Endodermal cell (in vitro differentiated cells): ENCODE results near the gene PPP1R14D. TPM values are rescaled to one million over a fixed set of nuclear protein-coding genes. Genes with fewer than 3 reads are reported as not detected.

Experiments
- DNase-seq: peaks from one replicate; pipeline ENCODE4 v3.0.0-alpha.2; 2017
- H3K27ac ChIP-seq: 2 replicates; pipeline ENCODE4 v1.5.1; 2013; ENCODE audit warnings: mild to moderate bottlenecking, low read depth, low read length, moderate library complexity
- H3K27me3 ChIP-seq: 2 replicates; pipeline ENCODE4 v1.6.1; 2013; ENCODE audit warnings: mild to moderate bottlenecking, low read length, moderate library complexity; ENCODE audit not compliant: insufficient read depth, control insufficient read depth, poor library complexity, severe bottlenecking
- H3K36me3 ChIP-seq: 2 replicates; pipeline ENCODE4 v1.7.0; 2013; ENCODE audit warnings: mild to moderate bottlenecking, low read length, moderate library complexity; ENCODE audit not compliant: control insufficient read depth, insufficient read depth
- H3K4me1 ChIP-seq: one replicate; pipeline ENCODE4 v1.7.0; 2013; ENCODE audit warnings: low read length; ENCODE audit not compliant: control insufficient read depth, insufficient read depth
- H3K4me3 ChIP-seq: 2 replicates; pipeline ENCODE4 v1.5.1; 2013; ENCODE audit warnings: mild to moderate bottlenecking, low read length, moderate library complexity
- H3K9ac ChIP-seq: 2 replicates; pipeline ENCODE4 v1.6.1; 2013; ENCODE audit warnings: mild to moderate bottlenecking, low read length, moderate library complexity; ENCODE audit not compliant: poor library complexity, severe bottlenecking; ENCODE audit errors: extremely low read depth
- H3K9me3 ChIP-seq: 2 replicates; pipeline ENCODE4 v1.6.1; 2013; ENCODE audit warnings: mild to moderate bottlenecking, low read length, moderate library complexity; ENCODE audit not compliant: control insufficient read depth
- H3K27ac Mint-ChIP-seq: 2 replicates; pipeline ENCODE4 v1.8.0; 2020; ENCODE audit warnings: mixed read lengths
- H3K27me3 Mint-ChIP-seq: 2 replicates; pipeline ENCODE4 v1.8.0; 2021; ENCODE audit warnings: mild to moderate bottlenecking, mixed read lengths; ENCODE audit not compliant: insufficient read depth
- H3K36me3 Mint-ChIP-seq: 2 replicates; pipeline ENCODE4 v1.8.0; 2020; ENCODE audit warnings: low read depth, mixed read lengths
- H3K4me1 Mint-ChIP-seq: 2 replicates; pipeline ENCODE4 v1.8.0; 2020; ENCODE audit warnings: mixed read lengths
- H3K4me3 Mint-ChIP-seq: 2 replicates; pipeline ENCODE4 v1.8.0; 2020; ENCODE audit warnings: mild to moderate bottlenecking, moderate library complexity, mixed read lengths
- H3K9me3 Mint-ChIP-seq: 2 replicates; pipeline ENCODE4 v1.8.0; 2020; ENCODE audit warnings: mild to moderate bottlenecking, mixed read lengths
- CTCF ChIP-seq: fragments of 200-600 bp; sonication (generic); conservative IDR thresholded peaks from 2 replicates; pipeline ENCODE4 v1.5.0; 2021; ENCODE audit warnings: antibody characterized with exemption, mild to moderate bottlenecking
- WGBS, 2 experiments: methylation state at CpG; one replicate each; pipeline versions ENCODE4 v1.1.5 to v1.1.7; 2013; ENCODE audit warnings: missing lambda C conversion rate in 2 of 2, mixed read lengths in 1 of 2; ENCODE audit not compliant: insufficient coverage in 1 of 2, insufficient read length in 1 of 2; 5-methylcytosine and 5-hydroxymethylcytosine counted together
- total RNA-seq, 2 donors: library from RNA; stranded (reverse); fragmentation: NEBNext Ultra II Directional in 1 of 2; extraction: Animal tissue kit (Norgen Biotek cat#: 25700) in 1 of 2; gene quantifications; 2 replicates in 1 of 2; 3 replicates in 1 of 2; pipeline ENCODE4 v1.2.1, GENCODE V29; 2021

Gene PPP1R14D
- total RNA-seq, 2 donors from 2014 or later = not detected

- Histone ChIP-seq H3K9ac (no peak overlapping the region), H3K27ac (no peak overlapping the region), H3K9me3 (no peaks in the 10 kb centered on the region), H3K36me3 (no peaks in the 10 kb centered on the region), H3K27me3 (no peaks in the 10 kb centered on the region), H3K4me3 (no peak overlapping the region), H3K4me1 (no peaks in the 10 kb centered on the region)
- Mint-ChIP-seq H3K4me1 (no peaks in the 10 kb centered on the region), H3K27me3 (no peaks in the 10 kb centered on the region), H3K36me3 (peaks cover 9% of the 10 kb centered on the region), H3K9me3 (no peaks in the 10 kb centered on the region), H3K27ac (no peak overlapping the region), H3K4me3 (no peak overlapping the region)
- DNase-seq = no peak
- 88 to 92% methylated on average over 6 to 7 of the region's 7 CpGs for WGBS, 2 experiments
- TF ChIP-seq CTCF = no peak
Observed at GRCh38 chr15:40819048-40819447, 9.5 kb downstream of the PPP1R14D start.

GRCh38 chr15:40815042-40815698 lies 13.3 kb downstream of the PPP1R14D start:
- Histone ChIP-seq H3K36me3 (no peaks in the 10 kb centered on the region), H3K27me3 (no peaks in the 10 kb centered on the region), H3K4me1 (no peaks in the 10 kb centered on the region), H3K9ac (no peak overlapping the region), H3K9me3 (no peaks in the 10 kb centered on the region), H3K27ac (no peak overlapping the region), H3K4me3 (no peak overlapping the region)
- DNase-seq = no peak
- H3K27ac Mint-ChIP-seq = no peak overlapping the region
- H3K4me1 Mint-ChIP-seq = no peaks in the 10 kb centered on the region
- no peak for TF ChIP-seq CTCF
- no peak overlapping the region for H3K4me3 Mint-ChIP-seq
- 91 to 93% methylated on average over 2 to 3 of the region's 4 CpGs for WGBS, 2 experiments
- H3K27me3 Mint-ChIP-seq = no peaks in the 10 kb centered on the region
- no peaks in the 10 kb centered on the region for H3K9me3 Mint-ChIP-seq
- H3K36me3 Mint-ChIP-seq = peaks cover 20% of the 10 kb centered on the region

- H3K36me3 Mint-ChIP-seq = peaks cover 23% of the 10 kb centered on the region
Observed at GRCh38 chr15:40812721-40813425, 15.6 kb downstream of the PPP1R14D start.

More at GRCh38 chr15:40812721-40813425, 15.6 kb downstream of the PPP1R14D start:
- 96 to 100% methylated on average over 7 to 12 of the region's 12 CpGs for WGBS, 2 experiments
- H3K4me1 ChIP-seq = no peaks in the 10 kb centered on the region
- Mint-ChIP-seq H3K27me3 (no peaks in the 10 kb centered on the region), H3K27ac (peak overlapping the region; percentile 58), H3K9me3 (no peaks in the 10 kb centered on the region), H3K4me3 (no peak overlapping the region), H3K4me1 (peaks cover 4% of the 10 kb centered on the region)
- H3K27ac ChIP-seq = no peak overlapping the region
- no peaks in the 10 kb centered on the region for H3K9me3 ChIP-seq
- no peak overlapping the region for H3K4me3 ChIP-seq
- H3K9ac ChIP-seq = no peak overlapping the region
- no peak for TF ChIP-seq CTCF
- no peaks in the 10 kb centered on the region for H3K36me3 ChIP-seq
- no peak for DNase-seq
- H3K27me3 ChIP-seq = no peaks in the 10 kb centered on the region
